Measurements from ENCODE around the gene EREG. TPM values are rescaled to one million over a fixed set of nuclear protein-coding genes. Genes with fewer than 3 reads are reported as not detected.

EREG gene
- total and polyA plus RNA-seq, 2 of the 8 experiments (the other 6 are each of a cell fraction or from before 2014, with no cell fraction given), result not detected

- Histone ChIP-seq H4K5ac (ENCODE audit: insufficient read length, low read depth, low read length) (no peak overlapping the region), H2AFZ (ENCODE audit: low read length) (no peak overlapping the region), H3K4me2 (ENCODE audit: insufficient read depth in 1 of 2, low read depth in 2 of 2, low read length in 2 of 2) (no peak overlapping the region), H4K20me1 (replicated peaks in 1 of 2; ENCODE audit: control insufficient read depth in 1 of 2, insufficient read depth in 2 of 2, low read length in 2 of 2) (no peaks in the 10 kb centered on the region), H3K79me1 (ENCODE audit: low read depth, low read length) (no peaks in the 10 kb centered on the region), H3K18ac (ENCODE audit: extremely low read depth, low read length) (no peak overlapping the region), H2BK20ac (ENCODE audit: low read length) (no peak overlapping the region), H3K23ac (ENCODE audit: insufficient read length) (no peak overlapping the region), H4K91ac (replicated peaks; ENCODE audit: insufficient read length, low read length) (no peak overlapping the region), H3K9ac (replicated peaks in 1 of 4; ENCODE audit: extremely low read depth in 1 of 4, low read depth in 3 of 4, low read length in 3 of 4) (no peak overlapping the region), H3K4me3 (ENCODE audit: extremely low read depth in 1 of 4, insufficient read depth in 2 of 4, low read depth in 3 of 4, low read length in 4 of 4) (no peak overlapping the region), H3K27me3 (replicated peaks in 1 of 4; ENCODE audit: control insufficient read depth in 3 of 4, extremely low read depth in 1 of 4, insufficient read depth in 3 of 4, low read length in 3 of 4) (no peaks in the 10 kb centered on the region), H3K56ac (replicated peaks; ENCODE audit: insufficient read length, low read depth, low read length) (no peak overlapping the region), H3K9me3 (ENCODE audit: insufficient read depth in 2 of 2, low read depth in 1 of 2, low read length in 1 of 2) (no peaks in the 10 kb centered on the region), H2BK5ac (ENCODE audit: low read depth, low read length) (no peak overlapping the region), H3K79me2 (ENCODE audit: control insufficient read depth in 1 of 2, insufficient read depth in 2 of 2, low read length in 2 of 2) (no peaks in the 10 kb centered on the region), H2BK120ac (replicated peaks; ENCODE audit: low read depth, low read length) (no peak overlapping the region), H2BK15ac (ENCODE audit: low read length) (no peak overlapping the region), H3K27ac (ENCODE audit: low read depth, low read length) (no peak overlapping the region), H2AK5ac (ENCODE audit: low read depth, low read length) (no peak overlapping the region), H3K4ac (replicated peaks; ENCODE audit: insufficient read length, low read depth, low read length) (no peak overlapping the region), H4K8ac (ENCODE audit: extremely low read depth, insufficient read depth, low read length) (no peak overlapping the region), H3K4me1 (replicated peaks in 1 of 4; ENCODE audit: control insufficient read depth in 3 of 4, insufficient read depth in 4 of 4, low read length in 3 of 4) (no peaks in the 10 kb centered on the region), H3K14ac (ENCODE audit: insufficient read length) (no peak overlapping the region), H3K36me3 (ENCODE audit: control insufficient read depth in 2 of 4, insufficient read depth in 4 of 4, low read length in 3 of 4) (no peaks in the 10 kb centered on the region), H2BK12ac (ENCODE audit: low read depth, low read length) (no peak overlapping the region), H3K23me2 (ENCODE audit: low read depth, low read length) (no peaks in the 10 kb centered on the region)
- ChIA-PET POLR2A (ENCODE audit: partially characterized antibody) (no interaction called here), CTCF (ENCODE audit: partially characterized antibody) (interaction anchor here (0.6 to 4.9 kb wide), 41 partner anchors 8 to 745 kb away, joined by 3 to 73 read pairs (median 4); no protein-coding TSS in a partner anchor)
- FAIRE-seq (no peak), DNase-seq (ENCODE audit: low read depth in 1 of 2, low spot score in 2 of 2) (no peak)
- WGBS, 2 experiments (ENCODE audit: extremely low coverage in 1 of 2, insufficient coverage in 1 of 2, insufficient read length in 1 of 2, insufficient replicate concordance in 2 of 2, low coverage in 1 of 2, low lambda C conversion rate in 2 of 2, missing lambda C conversion rate in 1 of 2), result 66% methylated on average over 4 of the region's 4 CpGs; no CpG with 5 or more reads in 1 of the 2 experiments
- TF ChIP-seq BRCA1 (IDR thresholded peaks at IDR 0.05; ENCODE audit: low read depth, low read length) (no peak), RAD21 (IDR thresholded peaks at IDR 0.05 in 1 of 2, conservative IDR thresholded peaks at IDR 0.05 in 1 of 2; ENCODE audit: low read depth in 2 of 2, low read length in 2 of 2) (peak; percentile 71 to 73), CTCF (IDR thresholded peaks at IDR 0.05; ENCODE audit: control extremely low read depth in 1 of 3, insufficient read depth in 1 of 3, low read depth in 1 of 3, low read length in 3 of 3) (peak in 2 of 3 experiments; percentile 36 to 49; a peak in 2 of 4 replicates)
Observed at GRCh38 chr4:74376888-74377483, 12.0 kb downstream of the EREG start.
